IgD-negative memory B cell (primary cell): Measurements from ENCODE around the gene SAMHD1. TPM values are rescaled to one million over a fixed set of nuclear protein-coding genes. Genes with fewer than 3 reads are reported as not detected.
"Not testable (repeated sequence)": the region's sequence is repeated elsewhere in the genome, so short reads cannot be mapped to it uniquely, and the experiment has no call there.

Experiments
- H3K27ac Mint-ChIP-seq, 3 donors: one replicate each; pipeline ENCODE4 v1.8.0; 2020 to 2022; ENCODE audit warnings: mild to moderate bottlenecking in 3 of 3, mixed read lengths in 3 of 3, moderate library complexity in 1 of 3
- H3K27me3 Mint-ChIP-seq: one replicate; pipeline ENCODE4 v1.8.0; 2021; ENCODE audit warnings: mixed read lengths
- H3K36me3 Mint-ChIP-seq: one replicate; pipeline ENCODE4 v1.8.0; 2020; ENCODE audit warnings: mild to moderate bottlenecking, mixed read lengths
- H3K4me1 Mint-ChIP-seq, 3 donors: one replicate each; pipeline ENCODE4 v1.8.0; 2020 to 2022; ENCODE audit warnings: mixed read lengths in 3 of 3, mild to moderate bottlenecking in 1 of 3
- H3K4me3 Mint-ChIP-seq, 4 donors: one replicate each; pipeline ENCODE4 v1.8.0; 2020 to 2022; ENCODE audit warnings: mild to moderate bottlenecking in 4 of 4, mixed read lengths in 4 of 4, moderate library complexity in 3 of 4
- H3K9me3 Mint-ChIP-seq, 3 donors: one replicate each; pipeline ENCODE4 v1.8.0; 2020 to 2021; ENCODE audit warnings: mixed read lengths in 3 of 3, mild to moderate bottlenecking in 1 of 3
- polyA plus RNA-seq: library from polyadenylated mRNA; unstranded; fragments of 300-500 nt; fragmentation: Illumina TruSeq; gene quantifications from one replicate; pipeline ENCODE4 v1.2.3, GENCODE V29; 2021

Gene SAMHD1
- polyA plus RNA-seq: 23.2 TPM

DNA sequence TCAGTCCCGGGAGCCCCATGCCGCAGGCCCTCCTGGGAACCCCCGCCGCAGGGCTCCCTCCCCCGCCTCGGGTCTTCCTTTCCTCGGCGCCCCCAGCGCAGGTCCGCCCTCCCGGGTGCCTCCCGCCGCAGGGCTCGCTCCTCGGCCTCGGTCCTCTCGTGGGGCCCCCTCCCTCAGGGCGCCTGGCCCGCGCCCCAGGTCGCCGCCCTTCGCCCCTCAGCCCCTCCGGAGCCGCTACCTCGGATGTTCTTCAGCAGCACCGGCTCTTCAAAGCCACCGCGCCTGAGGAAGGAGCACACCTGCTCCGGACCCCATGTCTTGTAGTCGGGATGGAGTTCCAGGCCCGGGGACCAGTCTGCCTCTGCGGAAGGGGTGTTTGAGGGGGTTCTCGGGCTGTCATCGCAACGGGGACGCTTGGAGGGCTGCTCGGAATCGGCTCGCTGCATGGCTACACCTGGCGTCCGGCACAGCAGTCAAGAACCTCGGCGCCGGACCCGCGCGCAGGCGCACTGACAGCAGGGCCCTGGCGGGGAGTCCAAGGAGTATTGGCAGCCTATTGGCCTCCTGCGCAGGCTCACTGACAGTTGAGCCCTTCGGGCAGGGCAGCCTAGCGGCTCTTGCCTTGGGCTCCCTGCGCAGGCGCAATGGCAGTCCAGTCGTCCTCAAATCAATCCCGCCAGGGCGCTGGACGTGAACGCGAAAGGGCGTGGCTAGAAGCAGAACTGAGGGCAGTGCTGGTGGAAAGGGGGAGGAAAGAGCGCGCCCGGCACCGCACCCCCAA, at the start of gene SAMHD1:
Gene SAMHD1 (minus strand): TSS at position 511 of the 781 bp plus-strand sequence. CDS start 65 bp downstream, at position 446.
- Mint-ChIP-seq H3K27me3 (no peaks in the 10 kb centered on the region), H3K4me1 (peaks cover 18 to 22% (median 18%) of the 10 kb centered on the region in 3 donors), H3K4me3 (peak within 1 kb of the TSS; percentile 96 to 99 (median 97)), H3K27ac (peak within 1 kb of the TSS; percentile 73 to 90 (median 90)), H3K9me3 (no peaks in the 10 kb centered on the region), H3K36me3 (no peaks in the 10 kb centered on the region)

DNA sequence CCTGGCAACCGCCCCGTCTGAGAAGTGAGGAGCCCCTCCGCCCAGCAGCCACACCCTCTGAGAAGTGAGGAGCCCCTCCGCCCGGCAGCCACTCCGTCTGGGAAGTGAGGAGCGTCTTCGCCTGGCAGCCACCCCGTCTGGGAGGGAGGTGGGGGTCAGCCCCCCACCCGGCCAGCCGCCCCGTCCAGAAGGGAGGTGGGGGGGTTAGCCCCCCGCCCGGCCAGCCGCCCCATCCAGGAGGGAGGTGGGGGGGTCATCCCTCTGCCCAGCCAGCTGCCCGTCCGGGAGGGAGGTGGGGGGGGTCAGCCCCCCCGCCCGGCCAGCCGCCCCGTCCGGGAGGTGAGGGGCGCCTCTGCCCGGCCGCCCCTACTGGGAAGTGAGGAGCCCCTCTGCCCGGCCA, 48.7 kb upstream of the SAMHD1 start:
- not testable (repeated sequence) for H3K4me3 Mint-ChIP-seq, H3K4me1 Mint-ChIP-seq, H3K27ac Mint-ChIP-seq, H3K27me3 Mint-ChIP-seq, H3K9me3 Mint-ChIP-seq
- H3K36me3 Mint-ChIP-seq: peaks cover 15% of the 10 kb centered on the region

DNA sequence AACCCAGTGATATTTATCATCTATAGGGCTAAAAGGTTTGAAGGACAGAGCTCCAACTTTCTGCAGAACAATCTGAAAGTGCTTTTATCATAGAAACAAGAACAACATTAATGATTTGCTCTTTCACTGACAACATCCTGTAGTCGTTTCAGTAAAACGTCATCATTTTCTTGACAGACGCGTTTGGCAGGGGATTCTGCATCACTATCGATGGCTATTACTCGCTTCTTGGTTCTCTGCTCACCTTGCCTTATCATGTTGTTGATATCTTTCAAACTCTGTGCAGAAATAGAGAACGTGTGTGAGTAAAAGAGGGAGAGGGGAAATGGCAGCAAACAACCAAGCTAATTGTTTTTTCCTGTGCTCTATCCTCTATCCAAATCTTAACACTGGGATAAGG, 47.1 kb upstream of the SAMHD1 start:
- peaks cover 0 to 4% (median 0%) of the 10 kb centered on the region in 3 donors for H3K9me3 Mint-ChIP-seq

DNA sequence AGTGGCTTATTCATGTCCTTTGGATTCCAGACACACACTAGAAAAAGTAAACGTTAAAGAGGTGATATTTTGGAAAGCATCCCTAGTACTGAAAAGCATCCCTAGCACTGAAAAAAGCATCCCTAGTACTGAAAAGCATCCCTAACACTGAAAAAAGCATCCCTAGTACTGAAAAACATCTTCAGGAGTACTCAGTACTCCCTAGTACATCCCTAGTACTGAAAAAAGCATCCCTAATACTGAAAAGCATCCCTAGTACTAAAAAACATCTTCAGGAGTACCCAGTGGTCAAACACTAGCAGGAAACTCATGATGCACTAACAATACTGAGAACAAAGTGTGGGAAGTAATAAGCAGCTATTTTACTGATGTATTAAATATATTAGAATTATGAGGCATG, 45.6 kb upstream of the SAMHD1 start:
- Mint-ChIP-seq H3K4me3 (no peak overlapping the region), H3K27me3 (no peaks in the 10 kb centered on the region), H3K27ac (no peak overlapping the region), H3K4me1 (no peaks in the 10 kb centered on the region), H3K36me3 (peaks cover 26% of the 10 kb centered on the region), H3K9me3 (peaks cover 4 to 7% (median 5%) of the 10 kb centered on the region in 3 donors)

More for the DNA sequence above, 47.1 kb upstream of the SAMHD1 start:
- peak overlapping the region in 1 of 3 donors; percentile 50 for H3K27ac Mint-ChIP-seq
- H3K4me3 Mint-ChIP-seq: no peak overlapping the region
- H3K4me1 Mint-ChIP-seq: peaks cover 1 to 6% (median 2%) of the 10 kb centered on the region in 3 donors
- H3K36me3 Mint-ChIP-seq: peaks cover 22% of the 10 kb centered on the region
- no peaks in the 10 kb centered on the region for H3K27me3 Mint-ChIP-seq

DNA sequence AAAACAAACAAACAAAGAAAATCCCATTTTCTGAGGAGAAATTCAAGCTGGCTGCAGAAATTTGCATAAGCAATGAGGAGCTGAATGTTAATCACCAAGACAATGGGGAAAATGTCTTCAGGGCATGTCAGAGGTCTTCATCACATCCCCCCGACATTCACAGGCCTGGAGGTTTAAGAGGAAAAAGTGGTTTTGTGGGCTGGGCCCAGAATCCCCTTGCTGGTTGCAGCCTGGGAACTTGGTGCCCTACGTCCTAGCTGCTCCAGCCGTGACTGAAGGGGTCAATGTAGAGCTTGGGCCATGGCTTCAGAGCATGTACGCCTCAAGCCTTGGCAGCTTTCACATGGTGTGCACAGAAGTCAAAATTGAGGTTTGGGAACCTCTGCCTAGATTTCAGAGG, 42.7 kb upstream of the SAMHD1 start:
- H3K27ac Mint-ChIP-seq, H3K9me3 Mint-ChIP-seq, H3K4me3 Mint-ChIP-seq, H3K27me3 Mint-ChIP-seq, H3K4me1 Mint-ChIP-seq: not testable (repeated sequence)
- peaks cover 26% of the 10 kb centered on the region for H3K36me3 Mint-ChIP-seq

DNA sequence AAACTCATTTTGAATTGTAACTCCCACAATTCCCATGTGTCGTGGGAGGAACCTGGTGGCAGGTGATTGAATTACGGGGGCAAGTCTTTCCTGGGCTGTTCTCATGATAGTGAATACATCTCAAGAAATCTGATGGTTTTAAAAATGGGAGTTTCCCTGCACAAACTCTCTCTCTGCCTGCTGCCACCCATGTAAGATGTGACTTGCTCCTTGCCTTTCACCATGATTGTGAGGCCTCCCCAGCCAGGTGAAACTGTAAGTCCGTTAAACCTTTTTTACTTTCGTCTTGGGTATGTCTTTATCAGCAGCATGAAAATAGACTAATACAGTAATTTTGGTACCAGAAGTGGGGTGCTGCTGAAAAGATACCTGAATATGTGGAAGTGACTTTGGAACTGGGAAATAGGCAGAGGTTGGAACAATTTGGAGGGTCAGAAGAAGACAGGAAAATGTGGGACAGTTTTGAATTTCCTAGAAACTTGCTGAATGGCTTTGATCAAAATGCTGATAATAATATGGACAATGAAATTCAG, 41.4 kb upstream of the SAMHD1 start:
- peaks cover 0 to 10% (median 2%) of the 10 kb centered on the region in 3 donors for H3K4me1 Mint-ChIP-seq
- H3K36me3 Mint-ChIP-seq: peaks cover 24% of the 10 kb centered on the region
- peaks cover 4 to 7% (median 6%) of the 10 kb centered on the region in 3 donors for H3K9me3 Mint-ChIP-seq
- no peaks in the 10 kb centered on the region for H3K27me3 Mint-ChIP-seq
- no peak overlapping the region for H3K27ac Mint-ChIP-seq
- no peak overlapping the region for H3K4me3 Mint-ChIP-seq

DNA sequence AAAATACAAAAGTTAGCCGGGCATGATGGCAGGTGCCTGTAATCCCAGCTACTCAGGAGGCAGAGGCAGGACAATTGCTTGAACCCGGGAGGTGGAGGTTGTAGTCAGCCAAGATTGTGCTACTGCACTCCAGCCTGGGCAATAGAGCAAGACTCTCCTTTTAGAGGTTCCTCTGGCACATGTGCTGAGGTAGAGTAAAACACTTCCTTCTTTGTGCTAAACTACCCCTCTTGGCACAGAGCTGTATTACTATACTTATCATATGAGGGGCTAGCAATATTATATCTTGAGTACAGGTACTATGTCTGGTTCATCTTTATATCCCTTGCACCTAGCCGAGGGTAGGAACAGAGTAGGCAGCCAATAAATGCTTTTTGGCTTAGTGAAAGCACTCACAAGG, 40.2 kb upstream of the SAMHD1 start:
- Mint-ChIP-seq H3K27ac (no peak overlapping the region), H3K36me3 (peaks cover 21% of the 10 kb centered on the region), H3K27me3 (no peaks in the 10 kb centered on the region), H3K9me3 (peaks cover 4 to 7% (median 6%) of the 10 kb centered on the region in 3 donors), H3K4me3 (no peak overlapping the region), H3K4me1 (peaks cover 0 to 10% (median 2%) of the 10 kb centered on the region in 3 donors)

DNA sequence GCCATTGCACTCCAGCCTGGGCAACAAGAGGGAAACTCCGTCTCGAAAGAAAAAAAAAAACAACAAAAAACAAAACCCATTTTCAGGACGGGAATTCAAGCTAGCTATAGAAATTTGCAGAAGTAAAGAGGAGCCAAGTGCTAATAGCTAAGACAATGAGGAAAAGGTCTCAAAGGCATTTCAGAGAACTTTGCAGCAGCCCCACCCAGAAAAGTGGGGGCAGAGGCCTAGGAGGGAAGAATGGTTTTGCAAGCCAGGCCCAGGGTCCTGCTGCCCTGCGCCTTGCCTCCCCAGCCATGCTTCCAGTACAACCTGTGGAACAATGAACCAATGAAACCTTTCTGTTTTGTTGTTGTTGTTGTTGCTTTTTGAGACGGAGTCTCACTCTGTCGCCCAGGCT, 38.3 kb upstream of the SAMHD1 start:
- H3K27me3 Mint-ChIP-seq: no peaks in the 10 kb centered on the region
- H3K9me3 Mint-ChIP-seq: peaks cover 2 to 7% (median 6%) of the 10 kb centered on the region in 3 donors
- H3K36me3 Mint-ChIP-seq: peaks cover 12% of the 10 kb centered on the region
- no peak overlapping the region for H3K27ac Mint-ChIP-seq
- peaks cover 0 to 10% (median 2%) of the 10 kb centered on the region in 3 donors for H3K4me1 Mint-ChIP-seq
- no peak overlapping the region for H3K4me3 Mint-ChIP-seq

DNA sequence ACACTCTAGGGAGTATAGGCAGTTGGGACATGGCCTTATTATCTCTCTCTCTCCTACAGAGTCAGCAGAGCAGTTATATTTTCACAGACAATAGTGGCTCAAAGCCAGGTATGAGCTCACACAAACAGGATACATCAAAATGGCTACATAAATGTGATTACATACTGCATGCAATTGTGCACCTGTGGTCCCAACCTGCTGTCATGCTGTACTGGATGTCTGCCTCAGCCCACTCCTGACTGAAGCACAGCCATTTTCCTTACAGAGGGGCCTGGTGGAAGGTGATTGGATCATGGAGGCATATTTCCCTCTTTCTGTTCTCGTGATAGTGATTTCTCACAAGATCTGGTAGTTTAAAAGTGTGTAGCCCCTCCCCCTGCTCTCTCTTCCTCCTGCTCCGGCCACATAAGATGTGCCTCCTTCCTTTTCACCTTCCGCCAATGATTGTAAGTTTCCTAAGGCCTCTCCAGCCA, 37.0 kb upstream of the SAMHD1 start:
- peaks cover 8% of the 10 kb centered on the region for H3K36me3 Mint-ChIP-seq
- H3K4me3 Mint-ChIP-seq: peak overlapping the region in 1 of 4 donors; percentile 35
- H3K27ac Mint-ChIP-seq: peak overlapping the region in 1 of 3 donors; percentile 32
- H3K4me1 Mint-ChIP-seq: peaks cover 4 to 12% (median 5%) of the 10 kb centered on the region in 3 donors
- H3K9me3 Mint-ChIP-seq: peaks cover 0 to 7% (median 6%) of the 10 kb centered on the region in 3 donors
- no peaks in the 10 kb centered on the region for H3K27me3 Mint-ChIP-seq

DNA sequence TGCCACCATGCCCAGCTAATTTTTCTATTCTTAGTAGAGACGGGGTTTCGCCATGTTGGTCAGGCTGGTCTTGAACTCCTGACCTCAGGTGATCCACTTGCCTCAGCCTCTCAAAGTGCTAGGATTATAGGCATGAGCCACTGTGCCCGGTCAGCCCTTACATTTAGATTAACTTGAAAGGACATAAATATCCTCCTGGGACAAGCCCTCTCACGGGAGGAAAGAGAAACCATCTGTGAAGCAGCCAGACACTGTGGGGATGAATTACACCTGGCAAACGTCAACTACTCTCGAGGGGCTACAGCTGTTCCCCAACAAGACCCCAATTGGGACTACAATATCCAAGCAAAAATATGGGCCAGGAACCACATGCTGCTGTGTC, 32.7 kb upstream of the SAMHD1 start:
- Mint-ChIP-seq H3K4me3 (no peak overlapping the region), H3K4me1 (peaks cover 4 to 11% (median 5%) of the 10 kb centered on the region in 3 donors), H3K36me3 (peaks cover 2% of the 10 kb centered on the region), H3K27ac (no peak overlapping the region), H3K9me3 (peaks cover 0 to 2% (median 0%) of the 10 kb centered on the region in 3 donors), H3K27me3 (no peaks in the 10 kb centered on the region)

DNA sequence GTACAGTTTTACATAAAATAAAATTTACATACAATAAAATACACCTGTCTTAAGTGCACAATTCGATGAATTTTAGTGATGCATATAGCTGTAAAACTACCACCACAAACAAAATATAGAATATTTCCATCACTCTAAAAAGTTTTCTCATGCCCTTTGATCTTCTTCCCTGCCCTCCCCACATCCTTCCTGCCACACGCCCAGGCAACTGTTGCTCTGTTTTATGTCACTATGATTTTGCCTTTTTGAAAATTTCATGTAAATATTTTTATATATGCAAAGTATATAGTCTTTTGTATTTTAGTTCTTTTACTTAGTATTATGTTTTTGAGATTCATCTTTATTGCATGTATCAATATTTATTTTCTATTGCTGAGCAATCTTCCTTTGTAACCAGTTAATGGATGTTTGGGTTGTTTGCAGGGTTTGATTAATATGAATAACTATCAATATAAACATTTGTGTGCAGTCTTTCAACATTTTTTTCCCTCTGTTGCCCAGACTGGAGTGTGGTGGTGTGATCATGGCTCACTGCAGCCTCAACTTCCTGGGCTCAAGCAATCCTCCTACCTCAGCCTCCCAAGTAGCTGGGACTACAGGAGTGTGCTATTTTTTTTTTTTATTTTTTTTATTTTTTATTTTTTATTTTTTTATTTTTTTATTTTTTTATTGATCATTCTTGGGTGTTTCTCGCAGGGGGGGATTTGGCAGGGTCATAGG, 23.8 kb upstream of the SAMHD1 start:
- Mint-ChIP-seq H3K27me3 (no peaks in the 10 kb centered on the region), H3K27ac (peak overlapping the region in 2 of 3 donors; percentile 81 to 93), H3K36me3 (peaks cover 2% of the 10 kb centered on the region), H3K4me1 (peaks cover 4 to 7% (median 5%) of the 10 kb centered on the region in 3 donors), H3K9me3 (no peaks in the 10 kb centered on the region), H3K4me3 (peak overlapping the region in 3 of 4 donors; percentile 14 to 81 (median 66))

DNA sequence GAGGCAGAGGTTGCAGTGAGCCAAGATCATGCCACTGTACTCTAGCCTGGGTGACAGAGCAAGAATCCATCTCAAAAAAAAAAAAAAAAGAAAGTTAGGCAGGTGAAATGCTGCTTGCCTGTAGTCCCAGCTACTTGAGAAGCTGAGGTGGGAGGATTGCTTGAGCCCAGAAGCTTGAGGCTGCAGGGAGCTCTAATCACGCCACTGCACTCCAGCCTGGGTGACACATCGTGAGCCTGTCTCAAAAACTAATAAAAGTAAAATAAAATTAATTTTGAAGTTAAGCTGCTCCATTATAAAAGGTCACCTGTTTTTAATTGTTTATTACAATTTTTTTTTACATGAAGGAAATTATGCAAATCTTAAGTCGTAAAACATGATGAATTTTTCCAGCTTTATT, 23.2 kb upstream of the SAMHD1 start:
- H3K27ac Mint-ChIP-seq: peak overlapping the region in 1 of 3 donors; percentile 93
- no peaks in the 10 kb centered on the region for H3K27me3 Mint-ChIP-seq
- peaks cover 2% of the 10 kb centered on the region for H3K36me3 Mint-ChIP-seq
- H3K9me3 Mint-ChIP-seq: no peaks in the 10 kb centered on the region
- no peak overlapping the region for H3K4me3 Mint-ChIP-seq
- peaks cover 6 to 7% (median 6%) of the 10 kb centered on the region in 3 donors for H3K4me1 Mint-ChIP-seq

DNA sequence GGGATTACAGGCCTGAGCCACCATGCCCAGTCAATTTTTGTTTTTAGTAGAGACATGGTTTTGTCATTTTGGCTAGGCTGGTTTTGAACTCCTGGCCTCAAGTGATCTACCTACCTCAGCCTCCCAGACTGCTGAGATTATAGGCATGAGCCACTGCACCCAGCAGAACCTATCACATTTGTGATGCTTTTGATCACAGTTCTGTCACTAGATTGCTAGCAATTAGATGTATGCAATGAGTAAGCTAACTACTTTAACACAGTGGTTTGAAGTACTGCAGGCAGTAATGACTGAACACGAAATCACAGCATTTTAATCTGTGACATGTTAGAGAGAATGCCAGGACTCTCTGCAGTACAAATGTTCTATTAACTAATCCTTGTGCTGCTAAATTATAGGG, 19.6 kb upstream of the SAMHD1 start:
- no peak overlapping the region for H3K27ac Mint-ChIP-seq
- no peaks in the 10 kb centered on the region for H3K9me3 Mint-ChIP-seq
- peak overlapping the region in 1 of 4 donors; percentile 17 for H3K4me3 Mint-ChIP-seq
- H3K36me3 Mint-ChIP-seq: peaks cover 2% of the 10 kb centered on the region
- peaks cover 6 to 15% (median 12%) of the 10 kb centered on the region in 3 donors for H3K4me1 Mint-ChIP-seq
- no peaks in the 10 kb centered on the region for H3K27me3 Mint-ChIP-seq

DNA sequence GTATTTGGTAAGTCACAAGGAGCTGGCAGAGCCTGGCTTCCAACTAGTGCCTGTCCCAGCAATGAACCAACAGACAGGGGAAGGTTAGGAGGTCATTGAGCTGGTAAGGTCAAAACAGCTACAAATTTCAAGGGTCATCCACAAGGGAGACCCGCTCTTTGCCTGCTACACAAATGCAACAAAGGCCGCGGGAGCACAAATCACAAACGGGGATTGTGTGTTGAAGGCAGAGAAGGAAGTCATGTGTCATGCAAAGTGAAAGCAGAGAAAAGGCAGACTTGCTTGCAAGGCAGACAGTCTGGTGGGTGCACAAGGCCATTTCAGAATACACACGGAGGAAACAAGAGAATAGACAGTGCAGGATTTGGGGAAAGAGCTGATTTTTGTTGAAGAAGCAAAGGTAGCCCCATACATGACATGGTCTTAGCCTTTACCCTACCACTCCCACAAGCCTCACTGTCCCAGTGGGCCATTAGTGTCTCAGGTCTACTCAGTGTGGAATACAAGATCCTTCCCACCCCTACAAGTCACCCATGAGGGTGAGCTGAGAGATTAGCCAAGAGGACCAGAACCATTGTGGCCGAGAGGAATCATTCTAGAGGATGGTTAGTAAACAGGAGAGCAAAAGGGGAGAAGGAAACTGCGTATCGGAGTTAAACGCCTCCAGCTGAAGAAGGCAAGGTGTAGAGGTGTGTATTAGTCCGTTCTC, 18.1 kb upstream of the SAMHD1 start:
- H3K9me3 Mint-ChIP-seq: no peaks in the 10 kb centered on the region
- peak overlapping the region in 2 of 4 donors; percentile 14 to 80 for H3K4me3 Mint-ChIP-seq
- H3K36me3 Mint-ChIP-seq: peaks cover 2% of the 10 kb centered on the region
- H3K27me3 Mint-ChIP-seq: no peaks in the 10 kb centered on the region
- H3K4me1 Mint-ChIP-seq: peaks cover 1 to 12% (median 10%) of the 10 kb centered on the region in 3 donors
- H3K27ac Mint-ChIP-seq: peak overlapping the region in 1 of 3 donors; percentile 63
